ENCODE data around the gene DLGAP1.
A peak's percentile ranks its signal among the peaks of the same experiment; 100 is the strongest.

DLGAP1 gene

GRCh38 chr18:3760741-3761140, 694.4 kb downstream of the DLGAP1 start:
- TF ChIP-seq, protein P1, sequence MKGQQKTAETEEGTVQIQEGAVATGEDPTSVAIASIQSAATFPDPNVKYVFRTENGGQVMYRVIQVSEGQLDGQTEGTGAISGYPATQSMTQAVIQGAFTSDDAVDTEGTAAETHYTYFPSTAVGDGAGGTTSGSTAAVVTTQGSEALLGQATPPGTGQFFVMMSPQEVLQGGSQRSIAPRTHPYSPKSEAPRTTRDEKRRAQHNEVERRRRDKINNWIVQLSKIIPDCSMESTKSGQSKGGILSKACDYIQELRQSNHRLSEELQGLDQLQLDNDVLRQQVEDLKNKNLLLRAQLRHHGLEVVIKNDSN (IDR thresholded peaks at IDR 0.05) = no peak
- TF ChIP-seq TAF1 (IDR thresholded peaks at IDR 0.05; ENCODE audit: low read depth) (no peak), CREB1 (IDR thresholded peaks at IDR 0.05; ENCODE audit: low read depth) (no peak)

GRCh38 chr18:3759099-3759498, 696.0 kb downstream of the DLGAP1 start:
- TF ChIP-seq EP300 (IDR thresholded peaks at IDR 0.05; ENCODE audit: borderline replicate concordance) (no peak), YY1 (IDR thresholded peaks at IDR 0.05; ENCODE audit: low read depth) (no peak), TAF1 (IDR thresholded peaks at IDR 0.05; ENCODE audit: low read depth) (no peak), MAX (IDR thresholded peaks at IDR 0.05) (no peak), FOXM1 (IDR thresholded peaks at IDR 0.05; ENCODE audit: borderline replicate concordance, low read depth) (no peak), CREB1 (IDR thresholded peaks at IDR 0.05; ENCODE audit: low read depth) (no peak), TCF12 (IDR thresholded peaks at IDR 0.05; ENCODE audit: low read depth) (no peak), NFIC (IDR thresholded peaks at IDR 0.05) (no peak), ZBTB7A (IDR thresholded peaks at IDR 0.05; ENCODE audit: low read depth) (no peak), EGR1 (IDR thresholded peaks at IDR 0.05) (no peak), RAD21 (IDR thresholded peaks at IDR 0.05; ENCODE audit: low read depth) (no peak), CEBPB (IDR thresholded peaks at IDR 0.05) (no peak), TEAD4 (IDR thresholded peaks at IDR 0.05) (no peak)
- TF ChIP-seq, protein P1 (IDR thresholded peaks at IDR 0.05) = no peak
- TF ChIP-seq, protein P2, sequence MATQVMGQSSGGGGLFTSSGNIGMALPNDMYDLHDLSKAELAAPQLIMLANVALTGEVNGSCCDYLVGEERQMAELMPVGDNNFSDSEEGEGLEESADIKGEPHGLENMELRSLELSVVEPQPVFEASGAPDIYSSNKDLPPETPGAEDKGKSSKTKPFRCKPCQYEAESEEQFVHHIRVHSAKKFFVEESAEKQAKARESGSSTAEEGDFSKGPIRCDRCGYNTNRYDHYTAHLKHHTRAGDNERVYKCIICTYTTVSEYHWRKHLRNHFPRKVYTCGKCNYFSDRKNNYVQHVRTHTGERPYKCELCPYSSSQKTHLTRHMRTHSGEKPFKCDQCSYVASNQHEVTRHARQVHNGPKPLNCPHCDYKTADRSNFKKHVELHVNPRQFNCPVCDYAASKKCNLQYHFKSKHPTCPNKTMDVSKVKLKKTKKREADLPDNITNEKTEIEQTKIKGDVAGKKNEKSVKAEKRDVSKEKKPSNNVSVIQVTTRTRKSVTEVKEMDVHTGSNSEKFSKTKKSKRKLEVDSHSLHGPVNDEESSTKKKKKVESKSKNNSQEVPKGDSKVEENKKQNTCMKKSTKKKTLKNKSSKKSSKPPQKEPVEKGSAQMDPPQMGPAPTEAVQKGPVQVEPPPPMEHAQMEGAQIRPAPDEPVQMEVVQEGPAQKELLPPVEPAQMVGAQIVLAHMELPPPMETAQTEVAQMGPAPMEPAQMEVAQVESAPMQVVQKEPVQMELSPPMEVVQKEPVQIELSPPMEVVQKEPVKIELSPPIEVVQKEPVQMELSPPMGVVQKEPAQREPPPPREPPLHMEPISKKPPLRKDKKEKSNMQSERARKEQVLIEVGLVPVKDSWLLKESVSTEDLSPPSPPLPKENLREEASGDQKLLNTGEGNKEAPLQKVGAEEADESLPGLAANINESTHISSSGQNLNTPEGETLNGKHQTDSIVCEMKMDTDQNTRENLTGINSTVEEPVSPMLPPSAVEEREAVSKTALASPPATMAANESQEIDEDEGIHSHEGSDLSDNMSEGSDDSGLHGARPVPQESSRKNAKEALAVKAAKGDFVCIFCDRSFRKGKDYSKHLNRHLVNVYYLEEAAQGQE (IDR thresholded peaks at IDR 0.05; ENCODE audit: low read depth) = no peak

DNA sequence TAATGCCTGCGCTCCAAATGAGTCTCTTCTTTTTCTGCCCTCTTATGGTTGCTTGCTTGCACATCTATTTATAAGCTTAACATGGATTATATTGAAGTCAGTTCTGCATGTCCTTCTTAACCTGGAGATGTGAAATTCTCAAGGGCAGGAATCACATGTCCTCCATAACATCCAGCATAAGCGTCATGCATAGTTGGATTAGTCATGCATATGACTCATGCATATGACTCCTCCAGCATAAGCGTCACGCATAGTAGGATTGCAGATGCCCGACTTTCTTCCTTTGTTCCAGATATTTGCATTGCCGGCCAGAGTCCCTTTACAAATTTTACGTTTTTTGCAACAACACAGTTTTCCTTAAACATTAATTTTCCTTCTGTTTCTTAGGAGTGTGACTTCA, 696.6 kb downstream of the DLGAP1 start:
- TF ChIP-seq RAD21 (IDR thresholded peaks at IDR 0.05; ENCODE audit: low read depth) (no peak), CEBPB (IDR thresholded peaks at IDR 0.05) (no peak), TEAD4 (IDR thresholded peaks at IDR 0.05) (0 out of 2 replicates have a peak, but pooled peaks have one; percentile 10), EGR1 (IDR thresholded peaks at IDR 0.05) (no peak)

GRCh38 chr18:3757361-3757760, 697.7 kb downstream of the DLGAP1 start:
- TF ChIP-seq MAX (IDR thresholded peaks at IDR 0.05) (no peak), ZBTB7A (IDR thresholded peaks at IDR 0.05; ENCODE audit: low read depth) (no peak), TEAD4 (IDR thresholded peaks at IDR 0.05) (no peak), TCF12 (IDR thresholded peaks at IDR 0.05; ENCODE audit: low read depth) (no peak), FOXM1 (IDR thresholded peaks at IDR 0.05; ENCODE audit: borderline replicate concordance, low read depth) (no peak), NFIC (IDR thresholded peaks at IDR 0.05) (no peak), CREB1 (IDR thresholded peaks at IDR 0.05; ENCODE audit: low read depth) (no peak), RAD21 (IDR thresholded peaks at IDR 0.05; ENCODE audit: low read depth) (no peak), TAF1 (IDR thresholded peaks at IDR 0.05; ENCODE audit: low read depth) (no peak), EP300 (IDR thresholded peaks at IDR 0.05; ENCODE audit: borderline replicate concordance) (no peak), CEBPB (IDR thresholded peaks at IDR 0.05) (no peak), EGR1 (IDR thresholded peaks at IDR 0.05) (no peak), YY1 (IDR thresholded peaks at IDR 0.05; ENCODE audit: low read depth) (no peak)
- TF ChIP-seq, protein P1 (IDR thresholded peaks at IDR 0.05) = no peak
- TF ChIP-seq, protein P2 (IDR thresholded peaks at IDR 0.05; ENCODE audit: low read depth) = no peak

DNA sequence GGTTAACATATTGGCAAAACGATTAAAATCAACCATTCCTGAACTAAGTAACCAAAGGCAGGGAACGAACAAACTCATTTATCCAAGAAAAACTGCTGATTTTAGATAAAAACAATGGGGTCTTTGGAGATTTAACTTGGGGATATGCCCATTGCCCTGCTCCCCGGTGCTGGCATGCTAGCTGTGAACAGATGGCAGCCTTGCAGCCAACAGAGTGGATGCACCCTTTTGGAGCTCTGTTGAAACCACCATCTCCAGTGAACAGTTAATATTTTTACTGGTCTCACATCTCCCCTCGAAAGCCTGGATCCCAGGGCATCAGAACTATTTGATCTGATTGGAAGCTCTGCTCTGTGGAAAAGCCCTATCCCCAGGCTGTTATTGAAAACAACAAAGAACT, 702.0 kb downstream of the DLGAP1 start:
- TF ChIP-seq, protein P2 (IDR thresholded peaks at IDR 0.05; ENCODE audit: low read depth) = no peak
- TF ChIP-seq CREB1 (IDR thresholded peaks at IDR 0.05; ENCODE audit: low read depth) (no peak), NFIC (IDR thresholded peaks at IDR 0.05) (no peak), FOXM1 (IDR thresholded peaks at IDR 0.05; ENCODE audit: borderline replicate concordance, low read depth) (no peak), ZBTB7A (IDR thresholded peaks at IDR 0.05; ENCODE audit: low read depth) (no peak), TCF12 (IDR thresholded peaks at IDR 0.05; ENCODE audit: low read depth) (no peak), TAF1 (IDR thresholded peaks at IDR 0.05; ENCODE audit: low read depth) (no peak), MAX (IDR thresholded peaks at IDR 0.05) (no peak), EGR1 (IDR thresholded peaks at IDR 0.05) (no peak), CEBPB (IDR thresholded peaks at IDR 0.05) (no peak), YY1 (IDR thresholded peaks at IDR 0.05; ENCODE audit: low read depth) (no peak), EP300 (IDR thresholded peaks at IDR 0.05; ENCODE audit: borderline replicate concordance) (no peak), RAD21 (IDR thresholded peaks at IDR 0.05; ENCODE audit: low read depth) (no peak), TEAD4 (IDR thresholded peaks at IDR 0.05) (no peak)
- TF ChIP-seq, protein P1 (IDR thresholded peaks at IDR 0.05) = no peak

Measured in Ishikawa (cell line).